HG03135 (cell line): ENCODE measurements around the gene SMG5.
A peak's percentile ranks its signal among the peaks of the same experiment; 100 is the strongest.

Source experiments
- ATAC-seq: cut with Tn5 transposase; IDR thresholded peaks from one replicate; pipeline ENCODE4 v1.9.1; 2021; ENCODE audit warnings: mild to moderate bottlenecking, moderate library complexity; ENCODE audit not compliant: unreplicated experiment

Gene SMG5

DNA sequence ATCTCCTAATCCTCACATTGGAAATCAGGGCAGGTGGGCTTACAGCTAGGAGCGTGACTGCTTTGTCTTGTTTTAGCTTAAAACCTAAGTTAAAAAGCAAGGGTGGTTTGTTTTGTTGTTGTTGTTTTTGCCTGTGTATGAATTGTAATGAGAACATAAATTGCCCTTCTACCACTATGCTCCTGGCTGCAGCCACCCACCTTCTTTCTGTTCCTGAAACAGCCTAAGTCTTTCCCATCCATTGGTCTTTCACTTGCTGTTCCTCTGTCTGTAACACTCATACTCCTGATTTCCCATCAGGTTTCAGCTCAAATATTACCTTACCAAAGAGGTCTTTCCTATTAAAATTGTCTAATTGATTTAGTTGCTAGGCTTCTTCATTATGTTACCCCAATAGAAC is 896 bp upstream of the SMG5 start:
- no peak for ATAC-seq

DNA sequence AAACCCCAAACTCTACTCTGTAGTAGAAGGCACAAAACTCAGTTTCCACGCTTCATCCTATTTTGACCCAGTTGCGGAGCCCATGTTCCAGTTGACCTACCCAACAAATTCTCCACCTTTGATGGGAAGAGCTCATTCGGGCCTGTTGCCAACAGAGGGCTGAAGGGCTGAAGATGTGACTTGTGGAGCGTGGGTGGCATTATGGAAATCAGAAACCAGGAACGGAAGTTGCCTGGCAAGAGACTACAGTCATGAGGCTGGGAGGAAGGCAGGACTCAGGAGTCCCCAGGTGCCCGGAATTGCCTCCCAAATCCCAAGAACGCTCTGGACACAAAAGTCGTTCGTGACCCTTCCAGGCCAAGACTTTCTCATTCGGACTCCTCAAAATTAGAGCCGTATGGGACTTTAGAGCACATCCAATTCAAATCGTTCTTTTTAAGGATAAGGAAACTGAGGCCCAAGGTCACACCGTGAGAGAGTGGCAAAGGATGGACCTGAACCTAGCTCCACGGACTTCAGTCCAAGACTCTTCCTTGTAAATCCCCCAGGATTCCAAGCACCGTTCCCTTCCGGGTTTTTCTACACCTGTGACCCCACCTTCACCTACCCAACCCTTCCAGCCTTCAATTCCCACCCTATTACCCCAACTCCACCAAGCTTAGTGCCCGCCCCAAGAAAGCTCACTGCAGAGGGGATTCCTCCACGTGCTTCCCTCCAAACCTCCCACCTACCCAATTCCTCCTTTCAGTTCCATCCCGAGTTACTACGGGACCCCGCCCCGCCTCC is 739 bp downstream of the SMG5 start:
- no peak for ATAC-seq

DNA sequence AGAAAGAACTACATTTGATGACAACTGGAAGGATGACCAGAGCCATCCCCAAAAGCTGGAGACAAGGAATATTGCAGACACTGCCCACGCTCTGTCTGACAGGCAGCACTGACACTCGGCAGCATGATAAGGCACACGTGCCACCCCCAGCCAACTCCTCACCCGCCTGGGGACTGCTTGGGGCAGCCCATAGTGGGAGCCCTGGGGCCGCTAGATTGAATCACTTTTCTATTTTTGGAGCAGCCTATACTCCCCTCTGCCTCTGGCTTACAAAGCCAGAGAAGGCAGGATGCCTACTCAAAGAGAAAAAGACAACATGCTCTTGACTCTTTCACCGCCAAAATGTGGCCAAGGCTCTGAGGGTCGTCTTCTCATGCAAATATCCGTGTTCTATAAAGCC is 1.3 kb downstream of the SMG5 start:
- peak; percentile 40 for ATAC-seq

DNA sequence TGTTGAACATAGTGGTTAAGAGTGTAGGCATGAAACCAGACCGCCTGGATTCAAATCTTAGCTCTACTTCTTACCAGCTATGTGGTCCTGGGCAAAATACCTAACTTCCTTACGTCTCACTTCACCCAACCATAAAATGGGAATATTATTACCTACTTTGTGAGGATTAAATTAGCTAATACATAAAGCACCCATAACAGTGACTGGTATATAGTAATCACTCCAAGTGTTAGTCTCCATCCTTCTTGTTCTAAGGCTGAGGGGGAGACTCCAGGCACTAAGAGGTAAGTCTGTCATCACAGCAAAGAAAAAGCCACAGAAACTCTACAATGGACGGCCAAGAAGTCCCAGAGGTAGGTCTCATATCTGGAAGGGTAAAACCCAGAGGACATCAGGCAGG is 2.8 kb downstream of the SMG5 start:
- ATAC-seq, result no peak

DNA sequence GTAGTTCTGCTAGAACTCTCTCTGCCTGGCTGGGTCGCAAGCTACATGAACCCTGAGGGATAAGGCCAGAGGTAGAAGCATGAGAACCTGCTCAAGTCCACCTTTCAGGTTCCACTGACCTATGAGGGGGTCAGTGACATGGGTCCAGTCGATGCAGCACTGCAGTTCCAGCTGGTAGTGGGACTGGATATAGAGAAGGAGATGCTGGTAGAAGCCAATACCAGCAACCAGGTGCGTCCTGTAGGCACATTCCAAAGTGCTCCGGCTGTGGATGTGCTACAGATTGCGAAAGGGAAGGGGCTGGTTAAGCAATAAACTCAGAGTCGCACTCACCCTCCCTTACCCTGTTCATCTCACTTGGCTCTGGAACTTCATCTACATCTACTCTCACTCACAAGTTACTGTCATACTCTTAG is 5.7 kb downstream of the SMG5 start:
- ATAC-seq, result no peak

DNA sequence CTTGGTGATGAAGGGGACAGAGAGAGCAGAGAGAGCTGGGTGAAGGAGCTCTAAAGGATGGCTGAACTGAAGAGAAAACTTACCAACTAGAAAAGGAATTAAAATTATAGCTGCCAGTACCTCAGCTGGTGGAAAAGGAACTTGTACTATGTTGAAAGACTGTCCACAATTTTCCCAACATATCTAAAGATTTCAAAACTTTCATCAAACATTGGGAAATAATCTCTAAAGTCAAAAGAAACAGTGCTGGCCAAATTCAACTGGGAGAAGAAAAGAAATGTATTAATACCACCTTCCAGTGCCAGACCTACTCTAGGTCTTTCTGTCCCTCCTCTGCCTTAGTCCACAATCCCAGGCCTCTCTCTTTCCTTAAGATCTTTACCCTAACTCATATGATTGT is 6.1 kb downstream of the SMG5 start:
- ATAC-seq, result no peak

DNA sequence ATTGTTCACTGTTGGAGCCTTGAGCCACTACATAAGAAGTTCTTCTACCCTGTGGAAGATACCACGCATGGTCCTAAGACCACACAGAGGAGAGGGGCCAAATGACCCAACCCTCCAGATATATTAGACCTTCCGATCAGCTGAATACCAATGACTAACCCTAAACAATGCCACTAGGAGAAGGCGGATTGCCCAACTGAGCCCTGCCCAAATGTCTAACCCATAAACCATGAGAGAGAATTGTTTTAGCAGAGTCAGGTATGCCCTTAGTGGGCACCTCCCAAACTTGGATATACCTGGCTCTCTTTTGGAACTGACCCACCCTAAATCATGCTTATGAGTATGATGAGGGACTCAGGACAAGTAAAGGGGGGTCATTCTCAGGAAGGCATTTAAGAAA is 12.3 kb downstream of the SMG5 start:
- no peak for ATAC-seq

DNA sequence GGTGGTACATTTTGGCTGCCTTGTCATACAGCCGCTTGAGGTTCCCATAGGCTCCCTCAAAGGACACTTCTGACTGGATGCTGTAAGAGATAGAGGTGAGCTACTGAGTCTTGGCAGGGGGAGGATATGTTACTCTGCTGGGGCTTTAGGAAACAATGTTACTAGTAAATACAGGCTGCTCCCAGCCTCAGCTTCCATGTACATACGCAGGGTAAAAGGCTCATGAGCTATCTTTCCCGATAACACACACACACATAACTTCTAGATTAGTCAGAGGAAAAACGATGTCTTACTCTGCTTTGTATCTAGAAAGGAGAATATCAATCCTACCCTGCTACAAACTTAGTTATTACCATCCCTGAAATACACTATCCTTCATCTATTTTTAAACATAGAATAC is 14.3 kb downstream of the SMG5 start:
- ATAC-seq, result no peak

- ATAC-seq, result no peak
Measured at GRCh38 chr1:156266051-156266450, 16.6 kb downstream of the SMG5 start.

DNA sequence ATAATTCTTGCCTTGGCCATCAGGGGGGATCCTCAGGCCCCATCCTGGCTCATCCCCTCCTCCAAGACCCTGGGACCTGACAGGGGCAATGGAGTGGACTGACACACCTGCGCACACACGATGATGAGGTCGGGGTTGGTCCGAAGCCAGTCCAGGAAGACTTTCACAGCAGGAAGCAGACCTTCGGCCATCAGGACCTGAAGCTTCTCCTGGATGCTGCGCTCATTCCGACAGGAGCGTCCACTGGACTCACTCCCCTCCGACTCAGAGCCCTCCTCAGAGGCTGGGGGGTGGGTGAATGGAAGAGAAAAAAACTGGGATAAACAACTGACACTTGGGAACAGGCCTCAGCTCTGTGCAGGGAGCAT is 19.4 kb downstream of the SMG5 start:
- no peak for ATAC-seq

GRCh38 chr1:156262461-156263287 is 20.0 kb downstream of the SMG5 start:
- ATAC-seq, result no peak

DNA sequence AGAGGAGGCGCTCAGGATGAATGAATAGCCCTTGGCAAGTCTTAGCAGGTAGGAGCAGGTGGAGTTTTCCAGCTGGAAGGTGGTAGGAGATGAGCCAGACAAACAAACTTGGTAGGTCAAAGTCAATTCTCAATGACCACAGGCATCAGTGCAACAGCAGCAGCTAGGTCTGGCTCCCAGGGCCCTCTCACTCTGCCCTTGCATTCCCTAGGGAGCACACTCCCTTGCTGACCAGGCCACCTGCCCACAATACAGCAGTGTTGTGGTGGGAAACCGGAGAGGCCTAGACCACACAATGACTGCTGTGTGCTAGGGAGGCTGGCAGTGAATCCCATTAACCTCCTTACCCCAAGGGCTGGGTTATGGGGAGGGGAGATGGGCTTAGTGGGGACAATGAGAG is 21.7 kb downstream of the SMG5 start:
- ATAC-seq, result no peak

DNA sequence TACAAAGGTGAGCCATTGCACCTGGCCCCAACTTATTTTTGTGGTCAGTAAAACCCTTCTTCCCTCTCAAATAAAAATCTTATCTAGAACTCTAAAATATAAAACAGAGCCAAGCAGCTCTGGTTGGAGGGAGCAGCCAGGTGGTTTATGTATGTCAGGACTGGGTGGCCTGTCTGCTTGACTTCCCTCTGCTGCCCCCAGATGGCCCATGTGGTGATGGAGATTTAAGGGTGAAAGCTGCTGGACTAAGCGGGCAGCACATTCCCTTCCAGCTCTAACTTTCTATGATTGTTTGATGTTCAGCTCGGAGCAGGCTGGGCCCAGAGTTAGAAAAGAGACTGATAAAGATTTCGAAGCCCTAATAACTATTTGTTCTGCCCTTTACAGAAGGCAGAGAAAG is 22.8 kb downstream of the SMG5 start:
- no peak for ATAC-seq

DNA sequence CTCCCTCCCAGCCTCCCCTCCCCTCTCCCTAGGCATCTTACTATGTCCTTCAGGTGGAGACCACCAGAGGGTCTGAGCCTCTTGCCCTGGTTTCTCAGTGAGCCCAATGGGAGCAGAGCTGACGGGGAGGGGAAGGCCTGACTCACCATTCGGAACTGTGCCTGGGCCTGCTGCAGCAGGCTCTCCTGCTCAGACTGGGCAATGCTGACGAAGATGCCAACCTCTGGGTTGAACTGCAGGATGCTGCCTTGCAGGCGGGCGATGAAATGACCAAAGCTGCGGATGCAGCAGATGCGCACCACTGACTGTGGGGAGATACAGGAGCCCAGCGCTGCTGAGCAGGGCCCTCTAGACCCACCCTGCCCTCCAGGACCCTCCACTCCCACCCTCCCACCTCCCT is 23.8 kb downstream of the SMG5 start:
- ATAC-seq, result no peak

DNA sequence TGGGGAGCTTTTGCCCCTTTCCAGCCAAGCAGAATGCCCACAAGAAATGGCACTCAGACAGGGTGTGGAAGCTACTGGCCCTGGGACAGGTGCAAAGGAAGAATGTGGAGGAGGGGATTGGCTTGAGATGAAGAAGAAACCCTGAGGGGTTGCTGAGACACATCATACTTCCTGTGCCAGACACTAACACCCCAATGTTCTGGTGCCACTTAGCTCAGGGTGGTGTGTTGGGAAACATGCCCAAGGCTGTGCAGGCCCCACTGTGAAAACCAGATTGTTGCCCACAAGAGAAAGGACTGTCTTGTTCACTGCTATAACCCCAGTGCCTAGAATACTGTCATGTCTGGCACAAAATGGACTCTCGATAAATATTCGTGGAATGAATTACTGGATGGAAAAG is 24.9 kb downstream of the SMG5 start:
- no peak for ATAC-seq

- ATAC-seq, result no peak
Measured at GRCh38 chr1:156253634-156254033, 29.0 kb downstream of the SMG5 start.

DNA sequence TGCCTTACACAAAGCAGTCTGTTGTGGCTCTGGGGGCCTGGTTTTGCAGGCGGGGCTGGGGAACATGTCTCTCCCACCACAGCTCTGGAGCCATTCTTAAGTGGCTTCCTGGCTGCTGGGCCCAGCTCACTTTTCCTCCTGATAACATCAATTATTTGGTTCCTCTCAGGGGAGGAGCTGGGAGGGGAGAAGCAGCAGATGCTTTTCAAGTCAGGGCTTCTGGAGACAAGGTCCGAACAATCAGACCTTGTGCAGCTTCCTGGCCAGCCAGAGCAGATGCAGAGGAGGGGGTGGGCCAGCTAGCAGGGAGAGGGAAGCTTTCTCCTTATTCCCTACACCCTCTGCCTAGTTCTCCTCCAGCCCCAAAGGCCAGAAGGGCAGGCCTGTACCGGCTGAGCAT is 31.1 kb downstream of the SMG5 start:
- no peak for ATAC-seq

GRCh38 chr1:156249593-156249992 is 33.0 kb downstream of the SMG5 start:
- no peak for ATAC-seq

DNA sequence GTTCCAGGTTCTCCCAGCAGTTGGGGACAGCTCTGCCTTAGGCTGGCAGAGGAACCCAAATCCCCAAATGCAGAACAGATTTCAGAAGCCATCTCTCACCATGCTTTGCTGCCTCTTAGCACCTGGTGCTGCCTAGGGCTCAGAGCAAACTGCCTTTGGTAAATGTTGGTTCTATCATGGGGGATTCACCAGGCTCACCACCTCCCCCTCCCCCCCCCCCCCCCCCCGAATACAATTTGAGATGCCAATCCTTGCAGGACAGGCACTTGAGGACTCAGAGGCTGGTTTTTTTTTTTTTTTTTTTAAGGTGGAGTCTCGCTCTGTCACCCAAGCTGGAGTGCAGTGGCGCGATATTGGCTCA is 34.3 kb downstream of the SMG5 start:
- no peak for ATAC-seq

- ATAC-seq, result no peak
Measured at GRCh38 chr1:156247460-156248322, 34.9 kb downstream of the SMG5 start, which contains the start of gene PAQR6. Gene PAQR6, minus strand, starts transcription at chr1:156248056. Its CDS starts 1,325 bp downstream, at chr1:156246731.

DNA sequence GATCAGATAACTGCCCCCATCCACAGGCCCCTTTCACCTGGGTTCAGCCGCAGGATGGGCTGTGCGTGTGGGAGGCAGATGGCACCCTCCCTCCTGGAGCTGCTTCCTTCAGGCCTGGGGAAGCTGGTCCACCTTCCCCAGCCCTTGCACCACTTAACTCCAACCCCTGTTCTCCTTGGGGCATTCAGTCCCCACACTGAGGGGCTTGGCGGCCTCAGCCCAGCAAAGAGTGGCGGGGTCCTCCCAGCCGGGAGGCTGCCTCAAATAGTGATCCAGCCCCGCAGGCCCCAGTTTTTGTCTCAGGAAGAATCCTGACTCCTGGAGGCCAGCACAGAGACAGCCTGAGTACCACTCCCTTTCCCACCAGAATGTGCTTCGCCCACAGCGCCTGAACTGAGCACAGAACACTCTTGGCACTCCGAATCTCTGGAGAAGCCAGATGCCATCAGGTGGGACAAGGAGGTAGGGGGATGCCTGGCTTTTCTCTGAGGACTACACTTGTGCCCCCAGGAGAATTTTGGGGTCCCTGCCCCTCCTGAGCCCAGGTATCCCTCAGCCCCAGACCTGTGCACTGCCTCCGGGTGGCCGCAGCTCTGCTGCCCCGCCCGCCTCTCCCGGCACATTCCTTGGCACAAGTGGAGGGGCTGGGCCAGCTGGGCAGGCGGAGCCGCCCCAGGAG is 35.7 kb downstream of the SMG5 start:
- ATAC-seq, result no peak
